HCT116 (cell line): ENCODE data around the gene FGFR1OP2. TPM values are rescaled to one million over a fixed set of nuclear protein-coding genes. Genes with fewer than 3 reads are reported as not detected.

Experiments used
- ATAC-seq: fragments of 200-7000 bp; cut with Tn5 transposase; 2 replicates; pipeline ENCODE4 v1.9.1; 2020; ENCODE audit warnings: mild to moderate bottlenecking, moderate library complexity
- BruUV-seq: library from RNA; stranded (reverse); fragments of 400-500 nt; replicated peaks from 2 replicates; lab custom pipeline; 2021; lab: Mats Ljungman, UMichigan
- CTCF ChIA-PET: fragments of 300-600 bp; sonication (Branson Sonifier 250); formaldehyde crosslinking; loops from one replicate; lab custom pipeline; 2021; ENCODE audit warnings: antibody characterized with exemption; lab: Charles Lee
- POLR2A ChIA-PET: fragments of 300-600, 350-600 bp; sonication (Branson Sonifier 250); formaldehyde crosslinking; loops from one replicate; lab custom pipeline; 2021; ENCODE audit warnings: antibody characterized with exemption; lab: Charles Lee
- RAD21 ChIA-PET, 2 experiments: fragments of 300-600 bp; sonication (Branson Sonifier 250); formaldehyde crosslinking; loops; one replicate each; lab custom pipeline; 2023; ENCODE audit warnings: low total read pairs in 2 of 2; ENCODE audit not compliant: uncharacterized antibody in 2 of 2, unreplicated experiment in 2 of 2, low non-redundant PET in 1 of 2; lab: Charles Lee
- DNase-seq: peaks from one replicate; pipeline ENCODE4 v3.0.0-alpha.2; 2010; ENCODE audit warnings: low read depth, low spot score
- H2AFZ ChIP-seq: fragments of 200-600 bp; shearing (Covaris generic), sonication (generic); 2 replicates; pipeline ENCODE4 v1.6.1; 2017; ENCODE audit warnings: low read depth, mixed run types, mixed read lengths, antibody characterized with exemption, low read length; ENCODE audit not compliant: poor library complexity, severe bottlenecking
- H3K27ac ChIP-seq: 2 replicates; pipeline ENCODE4 v1.5.1; 2012; ENCODE audit warnings: low read depth, low read length
- H3K27me3 ChIP-seq: fragments of 200-600 bp; sonication (generic); 2 replicates; pipeline ENCODE4 v1.6.1; 2016; ENCODE audit warnings: mixed run types, low read length, mixed read lengths; ENCODE audit not compliant: insufficient read depth
- H3K36me3 ChIP-seq, 2 experiments: fragments of 200-500 bp in 1 of 2; fragments of 200-600 bp in 1 of 2; sonication (Bioruptor generic) in 1 of 2; sonication (generic) in 1 of 2; 2 replicates each; pipeline versions ENCODE4 v1.5.1 to v1.6.1; 2014 to 2016; ENCODE audit warnings: low read length in 2 of 2, inconsistent platforms in 1 of 2, mixed read lengths in 1 of 2, mixed run types in 1 of 2; ENCODE audit not compliant: insufficient read depth in 2 of 2, control insufficient read depth in 1 of 2
- H3K4me1 ChIP-seq, 2 experiments: fragments of 200-600 bp in 1 of 2; sonication (generic) in 1 of 2; 2 replicates each; pipeline versions ENCODE4 v1.5.1 to v1.6.1; 2012 to 2017; ENCODE audit warnings: low read length in 2 of 2, inconsistent platforms in 1 of 2, mild to moderate bottlenecking in 1 of 2, mixed read lengths in 1 of 2, mixed run types in 1 of 2, moderate library complexity in 1 of 2; ENCODE audit not compliant: insufficient read depth in 2 of 2, control insufficient read depth in 1 of 2
- H3K4me2 ChIP-seq: fragments of 200-600 bp; sonication (generic); 2 replicates; pipeline ENCODE4 v1.6.1; 2017; ENCODE audit warnings: mixed run types, low read length, mixed read lengths
- H3K4me3 ChIP-seq, 2 experiments: fragments of 200-600 bp in 1 of 2; sonication (generic) in 1 of 2; replicated peaks in 1 of 2; 2 replicates each; pipeline ENCODE4 v1.5.1; 2011 to 2016; ENCODE audit warnings: low read length in 2 of 2, control low read depth in 1 of 2, low read depth in 1 of 2, mild to moderate bottlenecking in 1 of 2, mixed read lengths in 1 of 2, mixed run types in 1 of 2
- H3K79me2 ChIP-seq: fragments of 200-600 bp; sonication (generic); 2 replicates; pipeline ENCODE4 v1.6.1; 2017; ENCODE audit warnings: mild to moderate bottlenecking, mixed run types, low read length, moderate library complexity, mixed read lengths; ENCODE audit not compliant: insufficient read depth
- H3K9ac ChIP-seq: fragments of 200-600 bp; sonication (generic); 2 replicates; pipeline ENCODE4 v1.6.1; 2016; ENCODE audit warnings: low read length, mixed read lengths
- H3K9me2 ChIP-seq: fragments of 200-600 bp; sonication (generic), shearing (Covaris generic); 2 replicates; pipeline ENCODE4 v1.6.1; 2017; ENCODE audit warnings: mixed run types, mild to moderate bottlenecking, moderate library complexity; ENCODE audit not compliant: insufficient read depth
- H3K9me3 ChIP-seq, 2 experiments: fragments of 200-500 bp in 1 of 2; fragments of 200-600 bp in 1 of 2; sonication (Bioruptor generic) in 1 of 2; sonication (generic) in 1 of 2; 2 replicates each; pipeline ENCODE4 v1.6.1; 2014 to 2017; ENCODE audit warnings: low read length in 2 of 2, mixed read lengths in 2 of 2, inconsistent platforms in 1 of 2, low read depth in 1 of 2, mild to moderate bottlenecking in 1 of 2, mixed run types in 1 of 2, moderate library complexity in 1 of 2; ENCODE audit not compliant: control insufficient read depth in 1 of 2, insufficient read depth in 1 of 2
- H4K20me1 ChIP-seq: fragments of 200-600 bp; sonication (generic), shearing (Covaris generic); 2 replicates; pipeline ENCODE4 v1.6.1; 2017; ENCODE audit warnings: mixed run types, mild to moderate bottlenecking, moderate library complexity; ENCODE audit not compliant: insufficient read depth
- CBX3 ChIP-seq: IDR thresholded peaks from 2 replicates; pipeline ENCODE4 v1.6.1; 2012; ENCODE audit warnings: low read depth
- CEBPB ChIP-seq: IDR thresholded peaks from 2 replicates; pipeline ENCODE4 v1.6.1; 2012; ENCODE audit warnings: low read depth
- EZH2phosphoT487 ChIP-seq: fragments of 200-600 bp; IDR thresholded peaks from 2 replicates; pipeline ENCODE4 v1.6.1; 2018; ENCODE audit warnings: antibody characterized with exemption, borderline replicate concordance
- JUND ChIP-seq: IDR thresholded peaks from 2 replicates; pipeline ENCODE4 v1.6.1; 2012
- POLR2A ChIP-seq: IDR thresholded peaks from 2 replicates; pipeline ENCODE4 v1.7.0; 2011; ENCODE audit warnings: borderline replicate concordance; ENCODE audit not compliant: insufficient read depth, insufficient read length; ENCODE audit errors: extremely low read depth
- TCF7L2 ChIP-seq: IDR thresholded peaks from 2 replicates; pipeline ENCODE4 v1.7.0; 2011; ENCODE audit warnings: borderline replicate concordance, inconsistent platforms; ENCODE audit not compliant: insufficient read depth, insufficient read length; ENCODE audit errors: extremely low read depth
- YY1 ChIP-seq: IDR thresholded peaks from 2 replicates; pipeline ENCODE4 v1.6.1; 2011; ENCODE audit warnings: low read length, low read depth, moderate library complexity, mild to moderate bottlenecking; ENCODE audit not compliant: insufficient replicate concordance; ENCODE audit errors: extremely low read depth
- intact Hi-C: fragments of 100-400 bp; cut with micrococcal nuclease; formaldehyde crosslinking; loops from 2 replicates; pipeline ENCODE4 v1.10.0; 2022
- total RNA-seq: library from RNA; stranded (reverse); gene quantifications from one replicate; pipeline ENCODE4 v1.2.1, GENCODE V29; 2021; ENCODE audit not compliant: unreplicated experiment
- TF ChIP-seq, protein P1 (sequence below): IDR thresholded peaks from 2 replicates; pipeline ENCODE4 v1.6.1; 2012
- TF ChIP-seq, protein P2 (sequence below), 3 experiments: fragments of 200-600 bp in 1 of 3; sonication (generic) in 1 of 3; IDR thresholded peaks in 2 of 3; conservative IDR thresholded peaks in 1 of 3; 2 replicates each; pipeline ENCODE4 v1.5.1; 2012 to 2017; ENCODE audit warnings: low read depth in 2 of 3, low read length in 2 of 3, antibody characterized with exemption in 1 of 3, borderline replicate concordance in 1 of 3, control low read depth in 1 of 3, mild to moderate bottlenecking in 1 of 3, mixed read lengths in 1 of 3, mixed run types in 1 of 3, moderate library complexity in 1 of 3; ENCODE audit not compliant: insufficient read depth in 1 of 3

Gene FGFR1OP2
- total RNA-seq, 1 experiment from 2014 or later = 29.6 TPM

DNA sequence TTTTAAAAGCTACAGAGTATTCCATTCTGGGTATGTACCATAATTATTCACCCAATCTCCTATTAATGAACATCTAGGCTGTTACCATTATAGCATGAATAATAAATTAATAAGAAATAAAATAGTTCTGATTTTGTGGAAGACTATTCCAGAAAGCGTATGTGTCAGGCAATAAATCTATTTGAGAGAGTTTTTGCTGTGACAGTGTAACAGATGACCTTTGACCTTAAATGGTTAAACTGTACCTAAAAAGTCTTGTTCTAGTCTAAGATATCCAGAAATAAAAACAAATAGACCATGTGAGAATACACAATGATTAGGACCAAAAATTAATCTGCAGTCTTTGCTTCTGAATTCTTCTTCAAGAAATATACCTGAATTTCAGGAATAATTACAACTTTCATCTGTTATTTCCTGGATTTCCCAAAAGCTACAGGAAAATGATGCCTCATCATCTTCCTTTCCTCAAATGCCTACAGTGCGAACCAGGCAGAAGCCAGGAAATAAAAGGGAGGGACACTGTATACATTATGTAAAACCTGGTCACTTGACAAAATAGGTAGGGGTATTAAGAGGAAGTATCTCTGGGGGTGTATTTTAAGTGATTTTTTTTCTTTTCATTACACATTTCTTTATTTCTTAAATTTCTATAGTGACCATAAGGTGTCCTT lies 68.7 kb downstream of the FGFR1OP2 start:
- H3K9ac ChIP-seq = no peak overlapping the region
- H3K36me3 ChIP-seq = no peaks in the 10 kb centered on the region; a peak in 1 of 4 replicates
- no peak overlapping the region for H3K27ac ChIP-seq
- no peak for DNase-seq
- ChIA-PET POLR2A (no interaction called here), RAD21 (no interaction called here), CTCF (no interaction called here)
- intact Hi-C loops = no loop called here
- H3K4me2 ChIP-seq = no peak overlapping the region
- no TSS peak for BruUV-seq
- no peaks in the 10 kb centered on the region for H4K20me1 ChIP-seq
- TF ChIP-seq, protein P1, sequence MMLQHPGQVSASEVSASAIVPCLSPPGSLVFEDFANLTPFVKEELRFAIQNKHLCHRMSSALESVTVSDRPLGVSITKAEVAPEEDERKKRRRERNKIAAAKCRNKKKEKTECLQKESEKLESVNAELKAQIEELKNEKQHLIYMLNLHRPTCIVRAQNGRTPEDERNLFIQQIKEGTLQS = no peak
- TF ChIP-seq TCF7L2 = no peak
- no peak for TF ChIP-seq POLR2A
- no peak overlapping the region for H2AFZ ChIP-seq
- peaks cover 59% of the 10 kb centered on the region for H3K79me2 ChIP-seq
- H3K4me1 ChIP-seq = no peaks in the 10 kb centered on the region
- no peak overlapping the region for H3K4me3 ChIP-seq
- H3K27me3 ChIP-seq = no peaks in the 10 kb centered on the region
- no peaks in the 10 kb centered on the region for H3K9me3 ChIP-seq
- no peaks in the 10 kb centered on the region for H3K9me2 ChIP-seq
- ATAC-seq = no peak

DNA sequence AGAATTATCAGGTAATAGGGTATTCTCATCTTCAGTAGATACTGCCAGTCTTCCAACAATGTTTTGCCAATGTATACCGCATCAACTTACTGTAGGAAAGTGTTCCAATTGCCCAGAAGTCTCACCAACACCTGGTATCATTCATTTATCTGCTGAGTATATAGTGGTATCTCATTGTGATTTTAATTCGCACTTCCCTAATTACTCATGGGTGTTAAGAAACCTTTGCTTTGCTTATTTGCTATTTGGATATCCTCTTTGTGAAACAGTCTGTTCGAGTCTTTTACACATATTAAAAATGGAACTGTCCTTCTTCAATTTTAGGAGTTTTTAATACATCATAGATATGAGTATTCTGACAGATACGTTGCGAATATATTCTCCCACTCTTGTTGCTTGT lies 69.8 kb downstream of the FGFR1OP2 start:
- no peak overlapping the region for H3K9ac ChIP-seq
- no peaks in the 10 kb centered on the region for H3K9me3 ChIP-seq
- ChIA-PET POLR2A (no interaction called here), CTCF (no interaction called here), RAD21 (no interaction called here)
- TF ChIP-seq CEBPB = no peak
- TF ChIP-seq JUND = no peak
- TF ChIP-seq POLR2A = no peak
- no peak for TF ChIP-seq EZH2phosphoT487
- no peak for TF ChIP-seq CBX3
- TF ChIP-seq, protein P2, sequence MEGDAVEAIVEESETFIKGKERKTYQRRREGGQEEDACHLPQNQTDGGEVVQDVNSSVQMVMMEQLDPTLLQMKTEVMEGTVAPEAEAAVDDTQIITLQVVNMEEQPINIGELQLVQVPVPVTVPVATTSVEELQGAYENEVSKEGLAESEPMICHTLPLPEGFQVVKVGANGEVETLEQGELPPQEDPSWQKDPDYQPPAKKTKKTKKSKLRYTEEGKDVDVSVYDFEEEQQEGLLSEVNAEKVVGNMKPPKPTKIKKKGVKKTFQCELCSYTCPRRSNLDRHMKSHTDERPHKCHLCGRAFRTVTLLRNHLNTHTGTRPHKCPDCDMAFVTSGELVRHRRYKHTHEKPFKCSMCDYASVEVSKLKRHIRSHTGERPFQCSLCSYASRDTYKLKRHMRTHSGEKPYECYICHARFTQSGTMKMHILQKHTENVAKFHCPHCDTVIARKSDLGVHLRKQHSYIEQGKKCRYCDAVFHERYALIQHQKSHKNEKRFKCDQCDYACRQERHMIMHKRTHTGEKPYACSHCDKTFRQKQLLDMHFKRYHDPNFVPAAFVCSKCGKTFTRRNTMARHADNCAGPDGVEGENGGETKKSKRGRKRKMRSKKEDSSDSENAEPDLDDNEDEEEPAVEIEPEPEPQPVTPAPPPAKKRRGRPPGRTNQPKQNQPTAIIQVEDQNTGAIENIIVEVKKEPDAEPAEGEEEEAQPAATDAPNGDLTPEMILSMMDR (IDR thresholded peaks at IDR 0.05 in 2 of 3, conservative IDR thresholded peaks at IDR 0.05 in 1 of 3; ENCODE audit: borderline replicate concordance in 1 of 3, insufficient read depth in 1 of 3, low read depth in 2 of 3, low read length in 2 of 3) = no peak
- no peak for TF ChIP-seq YY1
- no peaks in the 10 kb centered on the region for H3K27me3 ChIP-seq
- H4K20me1 ChIP-seq = no peaks in the 10 kb centered on the region
- ATAC-seq (no peak), DNase-seq (no peak)
- no peaks in the 10 kb centered on the region; a peak in 1 of 4 replicates for H3K36me3 ChIP-seq
- no peak overlapping the region for H3K4me3 ChIP-seq
- H3K4me1 ChIP-seq = peaks cover 3 to 6% of the 10 kb centered on the region in 2 experiments; a peak in 3 of 4 replicates
- no peak overlapping the region for H3K4me2 ChIP-seq
- peaks cover 64% of the 10 kb centered on the region for H3K79me2 ChIP-seq
- no peaks in the 10 kb centered on the region for H3K9me2 ChIP-seq
- H2AFZ ChIP-seq = no peak overlapping the region
- intact Hi-C loops = no loop called here
- H3K27ac ChIP-seq = no peak overlapping the region
- BruUV-seq = no TSS peak
